ENCODE results near the gene HOXA9. TPM values are rescaled to one million over a fixed set of nuclear protein-coding genes. Genes with fewer than 3 reads are reported as not detected.

HOXA9 gene
- total RNA-seq, 1 experiment from 2014 or later, result 91.0 TPM

GRCh38 chr7:27180431-27181420 lies 15.4 kb upstream of the HOXA9 start:
- Histone ChIP-seq H2AFZ (ENCODE audit: low read depth, low read length, poor library complexity, severe bottlenecking) (no peak overlapping the region), H3K9me3 (ENCODE audit: control insufficient read depth in 1 of 2, insufficient read depth in 1 of 2, low read depth in 1 of 2, low read length in 2 of 2) (no peaks in the 10 kb centered on the region), H3K4me3 (replicated peaks in 1 of 2; ENCODE audit: low read depth in 1 of 2, low read length in 2 of 2) (peak overlapping the region in 1 of 2 experiments; percentile 56; a peak in 3 of 4 replicates), H3K36me3 (ENCODE audit: control insufficient read depth in 1 of 2, insufficient read depth in 2 of 2, low read length in 2 of 2) (no peaks in the 10 kb centered on the region), H3K4me1 (ENCODE audit: control insufficient read depth in 1 of 2, insufficient read depth in 2 of 2, low read length in 2 of 2) (peaks cover 30 to 54% of the 10 kb centered on the region in 2 experiments), H3K4me2 (ENCODE audit: low read length) (peak overlapping the region; percentile 90), H3K9me2 (ENCODE audit: insufficient read depth) (no peaks in the 10 kb centered on the region), H3K79me2 (ENCODE audit: insufficient read depth, low read length) (peaks cover 19% of the 10 kb centered on the region), H3K27ac (ENCODE audit: low read depth, low read length) (peak overlapping the region; percentile 38; the same call in 1 of the 2 replicates), H3K9ac (ENCODE audit: low read length) (peak overlapping the region; percentile 65), H4K20me1 (ENCODE audit: insufficient read depth) (no peaks in the 10 kb centered on the region), H3K27me3 (ENCODE audit: insufficient read depth, low read length) (no peaks in the 10 kb centered on the region)
- ChIA-PET RAD21 (ENCODE audit: low non-redundant PET in 1 of 2, low total read pairs in 2 of 2, uncharacterized antibody in 2 of 2, unreplicated experiment in 2 of 2) (no interaction called here), CTCF (interaction anchor here (0.6 to 2.5 kb wide), 18 partner anchors 9 to 876 kb away, joined by 3 to 32 read pairs (median 4); partner anchors contain the start of gene HOXA13), POLR2A (interaction anchor here (1.1 kb wide), 1 partner anchor 10 kb away, joined by 7 read pairs; no protein-coding TSS in a partner anchor)
- intact Hi-C loops (cut with micrococcal nuclease), result no loop called here
- no peak for TF ChIP-seq SP1 (IDR thresholded peaks at IDR 0.05; ENCODE audit: low read depth)
- no peak for TF ChIP-seq SRF (IDR thresholded peaks at IDR 0.05; ENCODE audit: low read depth)
- no peak for TF ChIP-seq CTCF (IDR thresholded peaks at IDR 0.05 in 2 of 3, conservative IDR thresholded peaks at IDR 0.05 in 1 of 3; ENCODE audit: borderline replicate concordance in 1 of 3, insufficient read depth in 1 of 3, low read depth in 2 of 3, low read length in 2 of 3)
- no peak for TF ChIP-seq EZH2 (IDR thresholded peaks at IDR 0.05)
- no peak for TF ChIP-seq SIN3A (IDR thresholded peaks at IDR 0.05; ENCODE audit: low read depth)
- TF ChIP-seq CBX3 (IDR thresholded peaks at IDR 0.05; ENCODE audit: low read depth), result no peak
- no peak for TF ChIP-seq CEBPB (IDR thresholded peaks at IDR 0.05; ENCODE audit: low read depth)
- TF ChIP-seq YY1 (IDR thresholded peaks at IDR 0.05; ENCODE audit: extremely low read depth, insufficient replicate concordance, low read depth, low read length), result no peak
- no peak for TF ChIP-seq POLR2A (IDR thresholded peaks at IDR 0.05; ENCODE audit: borderline replicate concordance, extremely low read depth, insufficient read depth, insufficient read length)
- TF ChIP-seq POLR2AphosphoS5 (IDR thresholded peaks at IDR 0.05; ENCODE audit: low read depth, low read length), result no peak
- TF ChIP-seq TCF7L2 (IDR thresholded peaks at IDR 0.05; ENCODE audit: borderline replicate concordance, extremely low read depth, insufficient read depth, insufficient read length), result no peak
- TF ChIP-seq ZBTB33 (IDR thresholded peaks at IDR 0.05; ENCODE audit: extremely low read depth, insufficient replicate concordance, low read length), result no peak
- TF ChIP-seq ATF3 (IDR thresholded peaks at IDR 0.05), result no peak
- TF ChIP-seq REST (IDR thresholded peaks at IDR 0.05; ENCODE audit: low read depth), result no peak
- TF ChIP-seq FOSL1 (IDR thresholded peaks at IDR 0.05; ENCODE audit: low read depth), result no peak
- TF ChIP-seq ELF1 (IDR thresholded peaks at IDR 0.05; ENCODE audit: borderline replicate concordance, low read depth), result no peak
- no peak for TF ChIP-seq ZFX (IDR thresholded peaks at IDR 0.05)
- TF ChIP-seq EGR1 (IDR thresholded peaks at IDR 0.05; ENCODE audit: low read depth), result no peak
- no peak for DNase-seq (ENCODE audit: low read depth, low spot score)
- ATAC-seq, result no peak
- no TSS peak for BruUV-seq (replicated peaks)
